GM23338 (cell line): ENCODE data around the gene MTHFD1L. TPM values are rescaled to one million over a fixed set of nuclear protein-coding genes. Genes with fewer than 3 reads are reported as not detected.

Experiments used
- ATAC-seq: fragments of 200-7000 bp; cut with Tn5 transposase; 3 replicates; pipeline ENCODE4 v1.9.1; 2020
- DNase-seq: peaks from one replicate; pipeline ENCODE4 v3.0.0-alpha.2; 2015; ENCODE audit warnings: low spot score
- H2AFZ ChIP-seq: fragments of 200-600 bp; sonication (generic); 2 replicates; pipeline ENCODE4 v1.8.0; 2016; ENCODE audit warnings: antibody characterized with exemption, mild to moderate bottlenecking, moderate library complexity
- H3F3A ChIP-seq: fragments of 200-600 bp; sonication (generic); replicated peaks from 2 replicates; pipeline ENCODE4 v1.8.0; 2017; ENCODE audit warnings: antibody characterized with exemption, mixed run types, low read depth
- H3K27ac ChIP-seq: fragments of 200-600 bp; sonication (generic); 2 replicates; pipeline ENCODE4 v1.6.1; 2016; ENCODE audit warnings: low read depth
- H3K27me3 ChIP-seq: fragments of 200-600 bp; sonication (generic); 2 replicates; pipeline ENCODE4 v1.8.0; 2016; ENCODE audit warnings: mild to moderate bottlenecking, mixed run types, moderate library complexity; ENCODE audit not compliant: insufficient read depth
- H3K36me3 ChIP-seq: fragments of 200-600 bp; sonication (generic); 2 replicates; pipeline ENCODE4 v1.8.0; 2016; ENCODE audit warnings: mild to moderate bottlenecking; ENCODE audit not compliant: insufficient read depth
- H3K4me1 ChIP-seq: fragments of 200-600 bp; sonication (generic); 2 replicates; pipeline ENCODE4 v1.8.0; 2016; ENCODE audit warnings: mild to moderate bottlenecking, moderate library complexity; ENCODE audit not compliant: insufficient read depth
- H3K4me2 ChIP-seq: fragments of 200-600 bp; sonication (generic); 2 replicates; pipeline ENCODE4 v1.7.1; 2017; ENCODE audit warnings: mixed run types
- H3K4me3 ChIP-seq: fragments of 200-600 bp; sonication (generic); 2 replicates; pipeline ENCODE4 v1.6.1; 2016; ENCODE audit warnings: mixed run types
- H3K79me2 ChIP-seq: fragments of 200-600 bp; sonication (generic); replicated peaks from 2 replicates; pipeline ENCODE4 v1.8.0; 2017; ENCODE audit warnings: mild to moderate bottlenecking; ENCODE audit not compliant: insufficient read depth
- H3K9me2 ChIP-seq: fragments of 200-600 bp; sonication (generic); 2 replicates; pipeline ENCODE4 v1.8.0; 2017; ENCODE audit not compliant: insufficient read depth
- H4K20me1 ChIP-seq: fragments of 200-600 bp; sonication (generic); replicated peaks from 2 replicates; pipeline ENCODE4 v1.8.0; 2017; ENCODE audit warnings: mild to moderate bottlenecking; ENCODE audit not compliant: insufficient read depth
- H3K27ac Mint-ChIP-seq: 2 replicates; pipeline ENCODE4 v1.8.0; 2020; ENCODE audit warnings: inconsistent platforms, mild to moderate bottlenecking, moderate library complexity, mixed read lengths
- H3K27me3 Mint-ChIP-seq: 3 replicates; pipeline ENCODE4 v1.8.0; 2022; ENCODE audit warnings: low read depth, mild to moderate bottlenecking, moderate library complexity, mixed read lengths, inconsistent platforms; ENCODE audit not compliant: insufficient read depth, poor library complexity
- H3K36me3 Mint-ChIP-seq: 3 replicates; pipeline ENCODE4 v1.8.0; 2021; ENCODE audit warnings: low read depth, mild to moderate bottlenecking, inconsistent platforms, moderate library complexity, mixed read lengths
- H3K4me1 Mint-ChIP-seq: 3 replicates; pipeline ENCODE4 v1.8.0; 2020; ENCODE audit warnings: mild to moderate bottlenecking, inconsistent platforms, mixed read lengths
- H3K4me3 Mint-ChIP-seq: 3 replicates; pipeline ENCODE4 v1.8.0; 2021; ENCODE audit warnings: moderate library complexity, mild to moderate bottlenecking, inconsistent platforms, mixed read lengths
- H3K9me3 Mint-ChIP-seq: 3 replicates; pipeline ENCODE4 v1.8.0; 2020; ENCODE audit warnings: moderate library complexity, mild to moderate bottlenecking, inconsistent platforms, mixed read lengths
- CREB1 ChIP-seq: fragments of 250-450 bp; sonication (Bioruptor Pico); IDR thresholded peaks from 2 replicates; pipeline ENCODE4 v1.5.0; 2020; ENCODE audit warnings: low read depth, mild to moderate bottlenecking, moderate library complexity
- CTCF ChIP-seq, 2 experiments: fragments of 200-600 bp in 1 of 2; sonication (generic) in 1 of 2; conservative IDR thresholded peaks; 2 replicates each; pipeline versions ENCODE4 v1.5.1 to v1.6.1; 2016 to 2017; ENCODE audit warnings: antibody characterized with exemption in 2 of 2, low read depth in 2 of 2, mild to moderate bottlenecking in 2 of 2, moderate library complexity in 1 of 2
- EZH2 ChIP-seq: fragments of 200-600 bp; sonication (generic); IDR thresholded peaks from one replicate; pipeline ENCODE4 v1.8.0; 2017; ENCODE audit warnings: antibody characterized with exemption, mild to moderate bottlenecking, low read depth; ENCODE audit not compliant: unreplicated experiment
- EZH2phosphoT487 ChIP-seq: fragments of 200-600 bp; sonication (generic); IDR thresholded peaks from one replicate; pipeline ENCODE4 v1.8.1; 2018; ENCODE audit warnings: antibody characterized with exemption; ENCODE audit not compliant: unreplicated experiment
- JUNB ChIP-seq: IDR thresholded peaks from one replicate; pipeline ENCODE4 v1.6.1; 2016; ENCODE audit warnings: antibody characterized with exemption; ENCODE audit not compliant: unreplicated experiment
- NANOG ChIP-seq: IDR thresholded peaks from 2 replicates; pipeline ENCODE4 v1.6.1; 2016; ENCODE audit warnings: antibody characterized with exemption, borderline replicate concordance
- POLR2AphosphoS5 ChIP-seq: IDR thresholded peaks from 2 replicates; pipeline ENCODE4 v1.6.1; 2016; ENCODE audit warnings: antibody characterized with exemption, low read depth
- STAT1 ChIP-seq: IDR thresholded peaks from one replicate; pipeline ENCODE4 v1.6.1; 2016; ENCODE audit warnings: antibody characterized with exemption; ENCODE audit not compliant: unreplicated experiment
- ZNF114 ChIP-seq: fragments of 250-450 bp; sonication (Bioruptor Pico); IDR thresholded peaks from 2 replicates; pipeline ENCODE4 v1.5.0; 2020; ENCODE audit warnings: mild to moderate bottlenecking, moderate library complexity
- ZNF331 ChIP-seq: fragments of 250-450 bp; sonication (Bioruptor Pico); IDR thresholded peaks from 2 replicates; pipeline ENCODE4 v1.5.0; 2020; ENCODE audit warnings: low read depth, mild to moderate bottlenecking, moderate library complexity
- polyA plus RNA-seq: library from polyadenylated mRNA; unstranded; fragments of >200 nt; fragmentation: Nextera tagmentation; extraction: Ambion mirVana; gene quantifications from 2 replicates; pipeline ENCODE4 v1.2.1, GENCODE V29; 2016
- total RNA-seq: library from RNA; depleted of rRNA; stranded (reverse); fragments of >200 nt; shearing (Covaris generic); gene quantifications from 2 replicates; pipeline ENCODE4 v1.2.3, GENCODE V29; 2014
- TF ChIP-seq, protein P1 (sequence below): IDR thresholded peaks from one replicate; pipeline ENCODE4 v1.6.1; 2018; ENCODE audit warnings: antibody characterized with exemption; ENCODE audit not compliant: unreplicated experiment
- TF ChIP-seq, protein P2 (sequence below): IDR thresholded peaks from 2 replicates; pipeline ENCODE4 v1.6.1; 2016; ENCODE audit warnings: antibody characterized with exemption

MTHFD1L gene
- total and polyA plus RNA-seq, 2 experiments from 2014 or later, result 53.2 to 66.8 TPM

DNA sequence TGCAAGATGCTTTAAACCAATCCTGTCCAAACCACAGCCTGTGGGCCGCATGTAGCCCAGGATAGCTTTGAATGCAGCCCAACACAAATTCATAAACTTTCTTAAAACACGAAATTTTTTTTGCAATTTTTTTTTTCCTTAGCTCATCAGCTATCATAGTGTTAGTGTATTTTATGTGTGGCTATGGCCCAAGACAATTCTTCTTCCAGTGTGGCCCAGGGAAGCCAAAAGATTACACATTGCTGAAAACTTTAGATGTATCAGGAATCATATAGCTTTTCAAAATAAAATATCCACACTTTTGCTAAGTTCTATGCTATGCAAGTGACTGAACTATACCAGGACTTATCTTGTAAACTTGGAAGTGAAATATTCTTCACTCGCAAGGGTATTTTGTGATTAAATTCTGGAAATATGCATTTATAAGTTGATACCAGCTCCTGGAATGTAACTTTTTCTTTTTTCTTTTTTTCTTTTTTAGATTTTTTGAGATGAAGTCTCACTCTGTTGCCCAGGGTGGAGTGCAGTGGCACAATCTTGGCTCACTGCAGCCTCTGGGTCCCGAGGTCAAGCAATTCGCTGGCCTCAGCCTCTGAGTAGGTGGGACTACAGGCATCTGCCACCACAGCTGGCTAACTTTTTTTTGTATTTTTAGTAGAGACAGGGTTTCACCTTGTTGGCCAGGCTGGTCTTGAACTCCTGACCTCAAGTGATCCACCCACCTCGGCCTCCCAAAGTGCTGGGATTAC is 49.8 kb downstream of the MTHFD1L start:
- Histone ChIP-seq H3K4me2 (no peak overlapping the region), H3K27me3 (no peaks in the 10 kb centered on the region), H2AFZ (no peak overlapping the region), H3K27ac (no peak overlapping the region), H3K4me3 (no peak overlapping the region), H4K20me1 (no peaks in the 10 kb centered on the region; the same call in 1 of the 2 replicates), H3F3A (no peaks in the 10 kb centered on the region), H3K4me1 (no peaks in the 10 kb centered on the region), H3K36me3 (peaks cover 17% of the 10 kb centered on the region), H3K79me2 (no peaks in the 10 kb centered on the region), H3K9me2 (no peaks in the 10 kb centered on the region)
- no peak overlapping the region for H3K4me3 Mint-ChIP-seq
- TF ChIP-seq CREB1 (no peak), JUNB (no peak), EZH2phosphoT487 (no peak), STAT1 (no peak), NANOG (no peak), ZNF331 (CRISPR knock-in tag) (no peak), EZH2 (no peak), POLR2AphosphoS5 (no peak), ZNF114 (no peak)
- TF ChIP-seq, protein P1, sequence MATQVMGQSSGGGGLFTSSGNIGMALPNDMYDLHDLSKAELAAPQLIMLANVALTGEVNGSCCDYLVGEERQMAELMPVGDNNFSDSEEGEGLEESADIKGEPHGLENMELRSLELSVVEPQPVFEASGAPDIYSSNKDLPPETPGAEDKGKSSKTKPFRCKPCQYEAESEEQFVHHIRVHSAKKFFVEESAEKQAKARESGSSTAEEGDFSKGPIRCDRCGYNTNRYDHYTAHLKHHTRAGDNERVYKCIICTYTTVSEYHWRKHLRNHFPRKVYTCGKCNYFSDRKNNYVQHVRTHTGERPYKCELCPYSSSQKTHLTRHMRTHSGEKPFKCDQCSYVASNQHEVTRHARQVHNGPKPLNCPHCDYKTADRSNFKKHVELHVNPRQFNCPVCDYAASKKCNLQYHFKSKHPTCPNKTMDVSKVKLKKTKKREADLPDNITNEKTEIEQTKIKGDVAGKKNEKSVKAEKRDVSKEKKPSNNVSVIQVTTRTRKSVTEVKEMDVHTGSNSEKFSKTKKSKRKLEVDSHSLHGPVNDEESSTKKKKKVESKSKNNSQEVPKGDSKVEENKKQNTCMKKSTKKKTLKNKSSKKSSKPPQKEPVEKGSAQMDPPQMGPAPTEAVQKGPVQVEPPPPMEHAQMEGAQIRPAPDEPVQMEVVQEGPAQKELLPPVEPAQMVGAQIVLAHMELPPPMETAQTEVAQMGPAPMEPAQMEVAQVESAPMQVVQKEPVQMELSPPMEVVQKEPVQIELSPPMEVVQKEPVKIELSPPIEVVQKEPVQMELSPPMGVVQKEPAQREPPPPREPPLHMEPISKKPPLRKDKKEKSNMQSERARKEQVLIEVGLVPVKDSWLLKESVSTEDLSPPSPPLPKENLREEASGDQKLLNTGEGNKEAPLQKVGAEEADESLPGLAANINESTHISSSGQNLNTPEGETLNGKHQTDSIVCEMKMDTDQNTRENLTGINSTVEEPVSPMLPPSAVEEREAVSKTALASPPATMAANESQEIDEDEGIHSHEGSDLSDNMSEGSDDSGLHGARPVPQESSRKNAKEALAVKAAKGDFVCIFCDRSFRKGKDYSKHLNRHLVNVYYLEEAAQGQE, result no peak
- TF ChIP-seq, protein P2, sequence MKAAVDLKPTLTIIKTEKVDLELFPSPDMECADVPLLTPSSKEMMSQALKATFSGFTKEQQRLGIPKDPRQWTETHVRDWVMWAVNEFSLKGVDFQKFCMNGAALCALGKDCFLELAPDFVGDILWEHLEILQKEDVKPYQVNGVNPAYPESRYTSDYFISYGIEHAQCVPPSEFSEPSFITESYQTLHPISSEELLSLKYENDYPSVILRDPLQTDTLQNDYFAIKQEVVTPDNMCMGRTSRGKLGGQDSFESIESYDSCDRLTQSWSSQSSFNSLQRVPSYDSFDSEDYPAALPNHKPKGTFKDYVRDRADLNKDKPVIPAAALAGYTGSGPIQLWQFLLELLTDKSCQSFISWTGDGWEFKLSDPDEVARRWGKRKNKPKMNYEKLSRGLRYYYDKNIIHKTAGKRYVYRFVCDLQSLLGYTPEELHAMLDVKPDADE, result no peak
- H3K9me3 Mint-ChIP-seq, result no peaks in the 10 kb centered on the region
- no peak overlapping the region for H3K27ac Mint-ChIP-seq
- H3K4me1 Mint-ChIP-seq, result no peaks in the 10 kb centered on the region
- peaks cover 52% of the 10 kb centered on the region for H3K36me3 Mint-ChIP-seq
- no peaks in the 10 kb centered on the region for H3K27me3 Mint-ChIP-seq
- DNase-seq (no peak), ATAC-seq (no peak)

- H3K9me3 Mint-ChIP-seq, result no peaks in the 10 kb centered on the region
- no peak overlapping the region for H3K27ac Mint-ChIP-seq
- Histone ChIP-seq H3K27me3 (no peaks in the 10 kb centered on the region), H2AFZ (no peak overlapping the region), H3K9me2 (no peaks in the 10 kb centered on the region), H3K27ac (no peak overlapping the region), H3F3A (no peaks in the 10 kb centered on the region), H4K20me1 (no peaks in the 10 kb centered on the region; the same call in 1 of the 2 replicates), H3K4me1 (no peaks in the 10 kb centered on the region), H3K79me2 (no peaks in the 10 kb centered on the region), H3K4me2 (no peak overlapping the region), H3K4me3 (no peak overlapping the region), H3K36me3 (peaks cover 19% of the 10 kb centered on the region)
- no peak for DNase-seq
- H3K36me3 Mint-ChIP-seq, result peaks cover 50% of the 10 kb centered on the region
- H3K4me3 Mint-ChIP-seq, result no peak overlapping the region
- no peak for ATAC-seq
- H3K4me1 Mint-ChIP-seq, result no peaks in the 10 kb centered on the region
- H3K27me3 Mint-ChIP-seq, result no peaks in the 10 kb centered on the region
- no peak for TF ChIP-seq CTCF (conservative IDR thresholded peaks at IDR 0.05; ENCODE audit: low read depth in 2 of 2)
- TF ChIP-seq POLR2AphosphoS5, result no peak
- TF ChIP-seq, protein P1, result no peak
- no peak for TF ChIP-seq EZH2phosphoT487
Observed at GRCh38 chr6:150915880-150916265, 50.4 kb downstream of the MTHFD1L start.
